ENCODE results near the gene MYADM.

- TF ChIP-seq CTCF (conservative IDR thresholded peaks at IDR 0.05) (no peak), ZFX (IDR thresholded peaks at IDR 0.05) (no peak)
These were observed 5.1 kb downstream of the MYADM start for GRCh38 chr19:53872762-53873161.

All from C4-2B (cell line).